HG03095 (cell line): ENCODE results near the gene ADAMTS6.
A peak's percentile ranks its signal among the peaks of the same experiment; 100 is the strongest.
"Not testable (repeated sequence)": the region's sequence is repeated elsewhere in the genome, so short reads cannot be mapped to it uniquely, and the experiment has no call there.

Experiments used
- ATAC-seq: cut with Tn5 transposase; IDR thresholded peaks from one replicate; pipeline ENCODE4 v1.9.1; 2021; ENCODE audit warnings: moderate library complexity; ENCODE audit not compliant: unreplicated experiment

Gene ADAMTS6, protein sequence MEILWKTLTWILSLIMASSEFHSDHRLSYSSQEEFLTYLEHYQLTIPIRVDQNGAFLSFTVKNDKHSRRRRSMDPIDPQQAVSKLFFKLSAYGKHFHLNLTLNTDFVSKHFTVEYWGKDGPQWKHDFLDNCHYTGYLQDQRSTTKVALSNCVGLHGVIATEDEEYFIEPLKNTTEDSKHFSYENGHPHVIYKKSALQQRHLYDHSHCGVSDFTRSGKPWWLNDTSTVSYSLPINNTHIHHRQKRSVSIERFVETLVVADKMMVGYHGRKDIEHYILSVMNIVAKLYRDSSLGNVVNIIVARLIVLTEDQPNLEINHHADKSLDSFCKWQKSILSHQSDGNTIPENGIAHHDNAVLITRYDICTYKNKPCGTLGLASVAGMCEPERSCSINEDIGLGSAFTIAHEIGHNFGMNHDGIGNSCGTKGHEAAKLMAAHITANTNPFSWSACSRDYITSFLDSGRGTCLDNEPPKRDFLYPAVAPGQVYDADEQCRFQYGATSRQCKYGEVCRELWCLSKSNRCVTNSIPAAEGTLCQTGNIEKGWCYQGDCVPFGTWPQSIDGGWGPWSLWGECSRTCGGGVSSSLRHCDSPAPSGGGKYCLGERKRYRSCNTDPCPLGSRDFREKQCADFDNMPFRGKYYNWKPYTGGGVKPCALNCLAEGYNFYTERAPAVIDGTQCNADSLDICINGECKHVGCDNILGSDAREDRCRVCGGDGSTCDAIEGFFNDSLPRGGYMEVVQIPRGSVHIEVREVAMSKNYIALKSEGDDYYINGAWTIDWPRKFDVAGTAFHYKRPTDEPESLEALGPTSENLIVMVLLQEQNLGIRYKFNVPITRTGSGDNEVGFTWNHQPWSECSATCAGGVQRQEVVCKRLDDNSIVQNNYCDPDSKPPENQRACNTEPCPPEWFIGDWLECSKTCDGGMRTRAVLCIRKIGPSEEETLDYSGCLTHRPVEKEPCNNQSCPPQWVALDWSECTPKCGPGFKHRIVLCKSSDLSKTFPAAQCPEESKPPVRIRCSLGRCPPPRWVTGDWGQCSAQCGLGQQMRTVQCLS (N-terminal part only)

DNA sequence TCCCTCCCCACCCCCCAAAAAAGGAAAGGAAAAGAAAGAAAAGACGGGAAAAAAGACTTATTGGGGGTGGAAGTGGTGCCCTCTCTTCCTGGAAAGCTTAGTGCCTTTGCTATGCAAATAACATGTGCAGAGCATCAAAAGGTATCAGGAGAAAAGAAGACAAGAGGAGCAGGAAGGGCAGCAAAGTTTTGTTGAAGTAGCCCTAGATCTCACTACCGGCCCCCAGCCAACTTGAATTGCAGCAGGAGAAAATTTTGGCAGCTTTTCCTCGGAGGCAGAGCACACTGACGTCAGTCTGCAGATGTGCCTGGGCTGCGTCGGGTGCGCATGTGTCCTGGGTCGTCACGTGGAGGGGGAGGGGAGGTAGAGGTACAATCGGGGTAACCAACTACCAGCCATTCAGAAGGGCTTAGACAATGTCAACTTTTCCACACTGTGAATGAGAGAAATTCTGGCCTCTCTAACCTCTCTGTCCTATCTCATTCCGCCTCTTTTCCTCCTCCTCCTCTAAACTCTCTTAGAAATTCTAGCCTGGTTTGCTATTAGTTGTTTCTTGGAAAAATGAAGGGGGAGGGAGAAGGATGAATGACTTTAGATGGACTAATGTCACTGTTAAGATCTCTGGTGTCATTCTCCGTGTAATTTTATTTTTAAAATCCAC is at the start of gene ADAMTS6:
TSS of gene ADAMTS6 (minus strand) at position 286 of the 661 bp plus-strand sequence. CDS start 8,247 bp downstream, outside the sequence.
- ATAC-seq: peak; percentile 77

DNA sequence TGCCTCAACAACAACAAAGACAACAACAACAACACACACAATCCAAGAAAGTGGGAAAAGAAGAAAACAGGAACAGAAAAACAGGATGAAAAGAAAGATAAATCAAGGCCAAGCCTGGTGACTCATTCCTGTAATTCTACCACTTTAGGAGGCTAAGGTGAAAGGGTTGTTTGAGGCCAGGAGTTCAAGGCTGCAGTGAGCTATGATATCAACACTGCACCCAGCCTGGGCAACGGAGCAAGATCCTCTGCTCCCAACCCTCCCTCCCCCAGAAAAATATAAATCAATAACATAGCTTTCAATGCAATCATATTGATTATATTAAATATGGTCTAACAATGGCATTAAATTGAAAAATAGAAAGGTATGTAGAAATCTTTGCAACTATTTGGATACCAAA is 49.2 kb upstream of the ADAMTS6 start:
- no peak for ATAC-seq

DNA sequence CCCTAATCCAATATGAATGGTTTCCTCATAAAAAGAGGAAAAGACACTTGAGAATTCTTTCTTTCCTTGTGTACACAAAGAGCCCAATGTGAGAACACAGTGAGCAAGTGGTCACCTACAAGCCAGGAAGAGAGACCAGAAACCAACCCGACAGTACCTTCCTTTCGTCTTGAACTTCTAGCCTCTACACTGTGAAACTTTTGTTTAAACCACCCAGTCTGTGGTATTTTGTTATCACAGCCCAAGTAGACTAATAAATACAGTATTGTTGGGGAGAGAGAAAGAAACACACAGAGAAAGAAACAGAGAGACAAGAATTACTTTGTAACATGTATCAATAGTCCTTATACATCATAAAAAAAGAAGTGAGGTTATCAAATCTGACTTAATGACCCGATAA is 44.0 kb upstream of the ADAMTS6 start:
- ATAC-seq: no peak

- ATAC-seq: no peak
These were observed 30.6 kb upstream of the ADAMTS6 start for GRCh38 chr5:65512170-65512937.

- no peak for ATAC-seq
These were observed 27.3 kb upstream of the ADAMTS6 start for GRCh38 chr5:65508978-65509377.

GRCh38 chr5:65506961-65507360 is 25.2 kb upstream of the ADAMTS6 start:
- ATAC-seq: no peak

GRCh38 chr5:65489119-65489518 is 7.4 kb upstream of the ADAMTS6 start:
- ATAC-seq: no peak

DNA sequence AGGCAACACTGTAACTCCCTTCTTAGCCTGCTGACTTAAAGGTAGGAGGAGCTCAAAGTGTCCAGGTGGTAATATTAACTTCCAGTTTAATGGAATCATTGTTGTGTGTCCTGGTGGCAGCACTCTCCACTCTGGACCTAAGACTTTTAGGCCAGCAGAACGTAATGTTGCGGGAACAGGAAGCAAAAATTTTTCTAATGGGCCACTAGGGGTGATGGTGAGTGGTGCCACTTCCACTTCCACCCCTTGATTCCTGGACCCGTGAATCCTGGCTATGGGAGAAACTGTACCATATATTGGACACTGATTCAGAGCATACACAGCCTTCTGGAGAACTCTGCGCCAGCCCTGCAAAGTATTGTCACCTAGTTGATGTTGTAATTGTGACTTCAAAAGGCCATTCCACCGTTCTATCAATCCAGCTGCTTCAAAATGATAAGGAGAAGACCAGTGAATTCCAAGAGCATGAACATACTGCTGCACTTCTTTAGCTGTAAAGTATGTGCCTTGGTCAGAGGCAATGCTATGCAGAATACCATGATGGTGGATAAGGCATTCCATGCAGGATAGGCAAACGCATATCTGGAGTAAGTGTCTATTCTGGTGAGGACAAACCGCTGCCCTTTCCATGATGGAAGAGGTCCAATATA is 6.4 kb upstream of the ADAMTS6 start:
- not testable (repeated sequence) for ATAC-seq

DNA sequence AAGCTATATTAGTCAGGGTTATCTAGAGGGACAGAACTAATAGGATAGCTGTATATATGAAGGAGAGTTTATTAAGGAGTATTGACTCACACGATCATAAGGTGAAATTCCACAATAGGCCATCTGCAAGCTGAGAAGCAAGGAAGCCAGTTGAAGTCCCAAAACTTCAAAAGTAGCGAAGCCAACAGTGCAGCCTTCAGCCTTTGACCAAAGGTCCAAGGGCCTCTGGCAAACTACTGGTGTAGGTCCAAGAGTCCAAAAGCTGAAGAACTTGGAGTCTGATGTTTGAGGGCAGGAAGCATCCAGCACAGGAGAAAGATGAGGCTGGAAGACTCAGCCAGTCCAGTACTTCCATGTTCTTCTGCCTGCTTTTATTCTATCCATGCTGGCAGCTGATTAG is 5.1 kb upstream of the ADAMTS6 start:
- not testable (repeated sequence) for ATAC-seq

DNA sequence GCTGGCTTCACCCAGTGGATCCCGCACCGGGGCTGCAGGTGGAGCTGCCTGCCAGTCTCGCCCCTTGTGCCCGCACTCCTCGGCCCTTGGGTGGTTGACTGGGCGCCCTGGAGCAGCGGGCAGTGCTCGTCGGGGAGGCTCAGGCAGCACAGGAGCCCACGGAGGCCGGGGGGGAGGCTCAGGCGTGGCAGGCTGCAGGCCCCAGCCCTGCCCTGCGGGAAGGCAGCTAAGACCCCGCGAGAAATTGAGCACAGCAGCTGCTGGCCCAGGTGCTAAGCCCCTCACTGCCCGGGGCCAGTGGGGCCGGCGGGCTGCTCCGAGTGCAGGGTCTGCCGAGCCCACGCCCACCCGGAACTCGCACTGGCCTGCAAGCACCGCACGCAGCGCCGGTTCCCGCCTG is 3.7 kb upstream of the ADAMTS6 start:
- ATAC-seq: no peak

GRCh38 chr5:65483546-65484346 is 2.0 kb upstream of the ADAMTS6 start:
- ATAC-seq: peak; percentile 54

DNA sequence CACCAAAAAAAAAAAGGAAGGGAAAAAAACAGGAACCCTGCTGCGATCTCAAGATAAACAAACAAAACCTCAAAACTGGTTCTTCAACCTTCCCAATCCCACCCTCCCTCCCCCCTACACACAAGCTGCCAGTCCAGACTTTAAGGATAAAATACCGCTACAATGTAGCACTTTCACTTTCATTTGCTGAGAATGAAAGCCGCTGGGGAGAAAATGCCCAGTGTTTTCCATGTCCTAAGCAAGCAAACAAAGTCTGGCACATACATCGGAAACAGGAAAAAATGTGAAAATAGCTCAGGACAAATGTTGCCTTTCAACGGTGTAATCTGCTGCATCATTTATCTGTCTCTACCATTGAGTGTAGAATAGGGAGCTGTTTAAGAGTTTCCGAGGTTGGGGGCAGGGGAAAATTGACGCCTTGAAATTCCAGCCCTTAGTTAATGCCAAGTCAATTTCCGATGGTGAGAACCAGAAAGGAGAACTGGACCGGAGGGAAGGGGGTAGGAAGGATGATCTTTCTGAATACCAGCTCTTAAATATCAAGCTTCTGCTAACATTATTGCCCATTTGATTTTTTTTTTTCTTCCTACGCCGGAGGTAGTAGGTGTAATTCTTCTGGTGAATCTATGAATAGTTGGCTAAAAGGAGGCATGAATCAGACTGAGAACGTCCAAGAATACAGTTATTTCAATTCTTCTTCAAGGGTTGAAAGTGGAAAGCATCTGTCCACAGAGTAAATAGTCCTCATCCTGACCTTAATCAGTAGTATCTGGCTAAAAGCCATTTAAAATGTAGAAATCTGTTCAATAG is 1.2 kb upstream of the ADAMTS6 start:
- ATAC-seq: no peak

- ATAC-seq: no peak
These were observed 596 bp upstream of the ADAMTS6 start for GRCh38 chr5:65482296-65482735.

DNA sequence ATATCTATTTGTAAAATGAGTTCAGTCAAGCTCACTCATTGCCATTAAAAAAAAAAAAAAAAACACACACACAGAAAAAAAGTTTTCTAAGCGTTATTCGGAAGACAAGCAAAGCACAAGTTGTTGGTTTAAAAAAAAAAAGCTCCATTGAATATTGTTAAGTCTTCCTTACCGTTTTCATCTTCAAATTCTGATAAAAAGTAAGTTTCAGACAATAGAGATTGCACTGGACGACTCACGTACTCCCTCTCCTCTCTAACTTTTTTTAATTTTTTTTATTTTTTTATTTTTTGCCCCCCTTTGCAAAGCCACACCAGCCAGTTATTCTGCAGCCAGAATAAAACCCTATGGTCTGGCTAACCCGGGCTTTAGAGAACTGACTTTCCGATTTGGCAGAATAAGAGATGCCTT is 544 bp downstream of the ADAMTS6 start:
- ATAC-seq: no peak

DNA sequence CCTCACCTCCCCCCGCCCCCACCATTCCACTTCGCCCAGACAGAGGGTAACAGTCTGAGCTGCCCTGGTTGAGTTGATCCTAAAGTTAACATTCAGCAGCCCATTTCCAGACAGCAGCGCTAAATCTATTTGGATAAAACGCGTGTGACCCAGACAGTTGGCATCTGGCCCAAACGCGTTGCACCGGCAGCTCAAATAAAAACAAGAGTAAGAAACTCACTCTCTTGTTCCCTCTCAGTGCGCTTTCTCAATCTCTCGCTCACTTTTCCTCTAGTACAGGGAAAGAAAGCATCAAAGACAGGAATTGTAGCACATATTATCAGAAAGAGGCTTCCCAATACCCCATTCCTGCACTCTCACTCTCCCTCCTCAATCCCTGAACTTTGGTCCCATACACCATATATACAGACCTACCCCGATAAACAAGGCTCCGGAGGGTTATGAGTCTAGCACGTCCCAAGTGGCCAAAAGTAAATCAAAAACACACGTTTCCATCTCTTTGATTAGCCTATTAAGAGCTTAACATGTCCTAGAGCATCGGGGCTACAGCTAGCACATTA is 1.3 kb downstream of the ADAMTS6 start:
- ATAC-seq: no peak

- ATAC-seq: no peak
These were observed 2.2 kb downstream of the ADAMTS6 start for GRCh38 chr5:65479527-65479926.

GRCh38 chr5:65478336-65478735 is 3.4 kb downstream of the ADAMTS6 start:
- no peak for ATAC-seq

DNA sequence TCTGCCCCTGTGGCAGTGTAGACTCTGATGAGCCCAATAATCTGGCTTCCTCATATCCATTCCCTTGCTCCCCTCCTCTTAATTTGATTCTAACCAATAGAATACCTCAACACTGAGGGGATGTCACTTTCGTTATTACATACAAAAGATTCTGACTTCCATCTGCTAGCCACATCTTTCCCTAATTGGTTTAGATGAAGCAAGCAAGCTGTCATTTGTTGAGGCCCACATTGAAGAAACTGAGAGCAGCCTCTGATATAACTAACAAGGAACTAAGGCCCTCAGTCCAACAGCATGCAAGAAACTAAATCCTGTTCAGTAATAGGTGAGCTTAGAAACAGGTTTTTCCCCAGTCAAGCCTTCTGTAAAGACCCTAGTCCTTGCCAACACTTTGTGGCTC is 5.8 kb downstream of the ADAMTS6 start:
- no peak for ATAC-seq
